Loucy (cell line): Measurements from ENCODE around the gene MEIS3.
A peak's percentile ranks its signal among the peaks of the same experiment; 100 is the strongest.

ENCODE experiments used
- H2AFZ ChIP-seq: fragments of 200-600 bp; sonication (generic); 2 replicates; pipeline ENCODE4 v1.6.0; 2016; ENCODE audit warnings: antibody characterized with exemption, mild to moderate bottlenecking, low read length, moderate library complexity
- H3F3A ChIP-seq: fragments of 200-600 bp; 2 replicates; pipeline ENCODE4 v1.6.0; 2016; ENCODE audit warnings: antibody characterized with exemption, low read depth, mild to moderate bottlenecking
- H3K27me3 ChIP-seq: fragments of 200-600 bp; sonication (generic); 2 replicates; pipeline ENCODE4 v1.6.1; 2014; ENCODE audit warnings: low read length, mild to moderate bottlenecking; ENCODE audit not compliant: insufficient read depth, poor library complexity, severe bottlenecking
- H3K36me3 ChIP-seq: fragments of 200-600 bp; sonication (generic); 2 replicates; pipeline ENCODE4 v1.6.1; 2016; ENCODE audit warnings: low read length; ENCODE audit not compliant: insufficient read depth
- H3K4me1 ChIP-seq: fragments of 200-600 bp; sonication (generic); 2 replicates; pipeline ENCODE4 v1.5.1; 2014; ENCODE audit warnings: low read length, mild to moderate bottlenecking; ENCODE audit not compliant: insufficient read depth, poor library complexity, severe bottlenecking
- H3K4me2 ChIP-seq: fragments of 200-600 bp; sonication (generic); 2 replicates; pipeline ENCODE4 v1.6.0; 2014; ENCODE audit warnings: antibody characterized with exemption, low read length, low read depth, mild to moderate bottlenecking; ENCODE audit not compliant: poor library complexity, severe bottlenecking
- H3K4me3 ChIP-seq: fragments of 200-600 bp; sonication (generic); 2 replicates; pipeline ENCODE4 v1.5.1; 2014; ENCODE audit warnings: low read length, mild to moderate bottlenecking, mixed read lengths; ENCODE audit not compliant: poor library complexity, severe bottlenecking
- H3K79me2 ChIP-seq: fragments of 200-600 bp; sonication (generic); 2 replicates; pipeline ENCODE4 v1.6.1; 2014; ENCODE audit warnings: low read length; ENCODE audit not compliant: insufficient read depth
- H3K9ac ChIP-seq: fragments of 200-600 bp; sonication (generic); 2 replicates; pipeline ENCODE4 v1.6.0; 2014; ENCODE audit warnings: mild to moderate bottlenecking, low read depth, low read length, moderate library complexity; ENCODE audit not compliant: poor library complexity, severe bottlenecking
- H3K9me2 ChIP-seq: fragments of 200-600 bp; sonication (generic); replicated peaks from 2 replicates; pipeline ENCODE4 v1.6.1; 2016; ENCODE audit warnings: low read depth, low read length, mixed read lengths
- H3K9me3 ChIP-seq: fragments of 200-600 bp; sonication (generic); 2 replicates; pipeline ENCODE4 v1.6.1; 2014; ENCODE audit warnings: mild to moderate bottlenecking, antibody characterized with exemption, low read length, low read depth; ENCODE audit not compliant: insufficient read depth
- H4K20me1 ChIP-seq: fragments of 200-600 bp; sonication (generic); 2 replicates; pipeline ENCODE4 v1.6.0; 2014; ENCODE audit warnings: antibody characterized with exemption, low read length, mild to moderate bottlenecking; ENCODE audit not compliant: insufficient read depth, poor library complexity, severe bottlenecking
- EZH2phosphoT487 ChIP-seq: fragments of 200-600 bp; IDR thresholded peaks from 2 replicates; pipeline ENCODE4 v1.6.1; 2018; ENCODE audit warnings: antibody characterized with exemption, mild to moderate bottlenecking, moderate library complexity, borderline replicate concordance
- TF ChIP-seq, protein P1 (sequence below): fragments of 200-600 bp; sonication (generic); conservative IDR thresholded peaks from 2 replicates; pipeline ENCODE4 v1.5.1; 2014; ENCODE audit warnings: mild to moderate bottlenecking, antibody characterized with exemption, low read length

Gene MEIS3

DNA sequence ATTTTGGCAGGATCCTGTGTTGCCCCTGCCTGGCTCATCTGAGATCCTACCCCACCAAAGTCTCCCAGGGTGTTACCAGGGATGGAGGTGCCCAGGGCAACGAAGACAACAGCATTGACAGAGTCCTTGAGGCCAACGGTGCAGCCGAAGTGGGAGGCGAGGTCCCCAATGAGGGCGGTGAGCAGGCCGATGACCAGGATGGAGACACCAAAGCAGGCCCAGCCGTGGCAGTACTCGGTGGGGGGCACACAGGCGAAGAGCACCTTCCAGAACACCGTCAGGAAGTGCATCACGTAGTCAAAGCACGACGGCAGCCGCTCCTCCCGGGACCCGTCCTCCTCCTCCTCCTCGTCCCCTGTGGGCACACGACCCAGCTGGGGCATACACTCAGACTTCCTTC lies 12.8 kb upstream of the MEIS3 start:
- Histone ChIP-seq H3F3A (peaks cover 5% of the 10 kb centered on the region; the same call in 1 of the 2 replicates), H3K4me2 (no peak overlapping the region), H3K9ac (no peak overlapping the region), H3K4me3 (no peak overlapping the region), H3K36me3 (no peaks in the 10 kb centered on the region), H4K20me1 (no peaks in the 10 kb centered on the region), H3K79me2 (no peaks in the 10 kb centered on the region), H3K9me3 (no peaks in the 10 kb centered on the region), H3K9me2 (no peaks in the 10 kb centered on the region), H2AFZ (peak overlapping the region; percentile 75; the same call in 1 of the 2 replicates), H3K4me1 (peaks cover 25% of the 10 kb centered on the region), H3K27me3 (no peaks in the 10 kb centered on the region)
- no peak for TF ChIP-seq EZH2phosphoT487
- TF ChIP-seq, protein P1, sequence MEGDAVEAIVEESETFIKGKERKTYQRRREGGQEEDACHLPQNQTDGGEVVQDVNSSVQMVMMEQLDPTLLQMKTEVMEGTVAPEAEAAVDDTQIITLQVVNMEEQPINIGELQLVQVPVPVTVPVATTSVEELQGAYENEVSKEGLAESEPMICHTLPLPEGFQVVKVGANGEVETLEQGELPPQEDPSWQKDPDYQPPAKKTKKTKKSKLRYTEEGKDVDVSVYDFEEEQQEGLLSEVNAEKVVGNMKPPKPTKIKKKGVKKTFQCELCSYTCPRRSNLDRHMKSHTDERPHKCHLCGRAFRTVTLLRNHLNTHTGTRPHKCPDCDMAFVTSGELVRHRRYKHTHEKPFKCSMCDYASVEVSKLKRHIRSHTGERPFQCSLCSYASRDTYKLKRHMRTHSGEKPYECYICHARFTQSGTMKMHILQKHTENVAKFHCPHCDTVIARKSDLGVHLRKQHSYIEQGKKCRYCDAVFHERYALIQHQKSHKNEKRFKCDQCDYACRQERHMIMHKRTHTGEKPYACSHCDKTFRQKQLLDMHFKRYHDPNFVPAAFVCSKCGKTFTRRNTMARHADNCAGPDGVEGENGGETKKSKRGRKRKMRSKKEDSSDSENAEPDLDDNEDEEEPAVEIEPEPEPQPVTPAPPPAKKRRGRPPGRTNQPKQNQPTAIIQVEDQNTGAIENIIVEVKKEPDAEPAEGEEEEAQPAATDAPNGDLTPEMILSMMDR = no peak

GRCh38 chr19:47430041-47430802 lies 10.9 kb upstream of the MEIS3 start:
- Histone ChIP-seq H3K9me3 (no peaks in the 10 kb centered on the region), H3K9ac (no peak overlapping the region), H3K27me3 (no peaks in the 10 kb centered on the region), H3K4me3 (no peak overlapping the region), H4K20me1 (no peaks in the 10 kb centered on the region), H3F3A (peaks cover 5% of the 10 kb centered on the region; the same call in 1 of the 2 replicates), H3K36me3 (no peaks in the 10 kb centered on the region), H3K9me2 (no peaks in the 10 kb centered on the region), H3K4me1 (peaks cover 28% of the 10 kb centered on the region), H3K79me2 (no peaks in the 10 kb centered on the region), H2AFZ (no peak overlapping the region), H3K4me2 (no peak overlapping the region)
- TF ChIP-seq, protein P1 = no peak
- TF ChIP-seq EZH2phosphoT487 = no peak

DNA sequence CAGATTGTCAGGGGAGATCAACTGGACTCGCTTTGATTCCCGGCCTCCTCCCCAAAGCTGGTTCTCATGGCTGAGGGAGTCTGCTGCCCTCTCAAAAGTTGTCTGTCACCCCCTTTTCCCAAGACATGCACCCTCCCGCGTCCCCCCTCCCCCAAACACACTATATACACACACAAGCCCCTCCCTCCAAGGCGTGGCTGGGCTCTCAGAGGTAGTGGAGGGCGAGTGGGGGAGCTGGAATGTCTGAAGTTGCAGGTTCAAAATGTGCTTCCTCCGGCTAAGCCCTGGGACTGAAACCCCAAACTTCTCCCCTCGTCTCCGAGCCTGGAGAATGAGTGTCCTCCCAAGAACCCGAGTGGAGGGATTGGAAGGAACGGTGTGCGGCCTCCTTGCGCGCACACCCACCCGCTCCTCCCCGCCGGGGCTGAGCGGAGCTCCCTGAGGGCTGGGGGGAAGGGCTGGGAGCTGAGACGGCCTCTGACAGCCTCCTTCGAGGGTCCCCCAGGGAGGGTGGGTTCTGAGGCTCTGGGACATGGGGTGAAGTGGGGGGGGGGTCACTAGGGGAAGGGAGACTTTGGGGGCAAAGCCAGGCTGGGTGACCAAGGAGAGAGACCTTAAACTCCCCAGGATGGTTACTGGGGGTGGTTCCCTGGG lies 9.9 kb upstream of the MEIS3 start:
- H3K9me3 ChIP-seq = no peaks in the 10 kb centered on the region
- H3K27me3 ChIP-seq = no peaks in the 10 kb centered on the region
- H3K79me2 ChIP-seq = no peaks in the 10 kb centered on the region
- no peak overlapping the region for H3K4me3 ChIP-seq
- H2AFZ ChIP-seq = no peak overlapping the region
- H3K4me1 ChIP-seq = peaks cover 28% of the 10 kb centered on the region
- H4K20me1 ChIP-seq = no peaks in the 10 kb centered on the region
- peaks cover 5% of the 10 kb centered on the region; the same call in 1 of the 2 replicates for H3F3A ChIP-seq
- no peak for TF ChIP-seq EZH2phosphoT487
- TF ChIP-seq, protein P1 = no peak
- no peak overlapping the region for H3K9ac ChIP-seq
- no peak overlapping the region for H3K4me2 ChIP-seq
- H3K36me3 ChIP-seq = no peaks in the 10 kb centered on the region
- H3K9me2 ChIP-seq = no peaks in the 10 kb centered on the region
